ENCODE results near the gene OTOL1. TPM values are rescaled to one million over a fixed set of nuclear protein-coding genes. Genes with fewer than 3 reads are reported as not detected.
A peak's percentile ranks its signal among the peaks of the same experiment; 100 is the strongest.
"Not testable (repeated sequence)": the region's sequence is repeated elsewhere in the genome, so short reads cannot be mapped to it uniquely, and the experiment has no call there.

The OTOL1 gene
- total RNA-seq, 2 experiments from 2014 or later = not detected

DNA sequence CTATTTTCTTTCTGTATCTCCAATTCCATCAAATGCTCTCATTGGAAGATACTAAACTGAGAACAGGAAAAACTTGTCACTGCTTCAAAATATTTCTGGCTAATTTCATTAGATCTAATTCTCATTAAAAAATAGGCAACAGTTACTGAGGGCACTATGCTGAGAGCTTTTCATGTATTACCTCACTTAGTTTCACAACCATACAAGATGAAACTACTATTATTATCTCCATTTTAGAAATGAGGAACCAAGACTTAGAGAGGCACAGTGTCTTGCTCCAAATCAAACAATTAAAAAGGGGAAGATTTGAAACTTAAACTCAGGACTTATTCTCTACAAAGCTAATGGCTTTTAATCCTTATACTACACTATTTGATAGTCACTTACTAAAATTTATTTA lies 7.2 kb upstream of the OTOL1 start:
- POLR2A ChIA-PET = interaction anchor here (0.9 to 1.8 kb wide), 8 partner anchors 8 to 20 kb away, joined by 3 to 9 read pairs (median 4); no protein-coding TSS in a partner anchor
- no peak overlapping the region for H3K27ac ChIP-seq (ENCODE audit: low read depth, low read length, poor library complexity, severe bottlenecking)
- H2AFZ ChIP-seq (ENCODE audit: low read length) = no peak overlapping the region
- peaks cover 5% of the 10 kb centered on the region for H3K4me1 ChIP-seq (ENCODE audit: insufficient read depth, low read length, poor library complexity, severe bottlenecking)
- no peak overlapping the region for H3K4me3 ChIP-seq (ENCODE audit: low read depth, low read length, poor library complexity, severe bottlenecking)
- peak; percentile 31 for DNase-seq (ENCODE audit: low spot score)
- no peaks in the 10 kb centered on the region for H3K9me3 ChIP-seq (ENCODE audit: low read length)
- TF ChIP-seq, protein P1, sequence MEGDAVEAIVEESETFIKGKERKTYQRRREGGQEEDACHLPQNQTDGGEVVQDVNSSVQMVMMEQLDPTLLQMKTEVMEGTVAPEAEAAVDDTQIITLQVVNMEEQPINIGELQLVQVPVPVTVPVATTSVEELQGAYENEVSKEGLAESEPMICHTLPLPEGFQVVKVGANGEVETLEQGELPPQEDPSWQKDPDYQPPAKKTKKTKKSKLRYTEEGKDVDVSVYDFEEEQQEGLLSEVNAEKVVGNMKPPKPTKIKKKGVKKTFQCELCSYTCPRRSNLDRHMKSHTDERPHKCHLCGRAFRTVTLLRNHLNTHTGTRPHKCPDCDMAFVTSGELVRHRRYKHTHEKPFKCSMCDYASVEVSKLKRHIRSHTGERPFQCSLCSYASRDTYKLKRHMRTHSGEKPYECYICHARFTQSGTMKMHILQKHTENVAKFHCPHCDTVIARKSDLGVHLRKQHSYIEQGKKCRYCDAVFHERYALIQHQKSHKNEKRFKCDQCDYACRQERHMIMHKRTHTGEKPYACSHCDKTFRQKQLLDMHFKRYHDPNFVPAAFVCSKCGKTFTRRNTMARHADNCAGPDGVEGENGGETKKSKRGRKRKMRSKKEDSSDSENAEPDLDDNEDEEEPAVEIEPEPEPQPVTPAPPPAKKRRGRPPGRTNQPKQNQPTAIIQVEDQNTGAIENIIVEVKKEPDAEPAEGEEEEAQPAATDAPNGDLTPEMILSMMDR (conservative IDR thresholded peaks at IDR 0.05; ENCODE audit: low read length) = no peak
- TF ChIP-seq EZH2phosphoT487 (IDR thresholded peaks at IDR 0.05; ENCODE audit: borderline replicate concordance, low read depth, low read length) = no peak
- H4K20me1 ChIP-seq (ENCODE audit: insufficient read depth, low read length) = no peaks in the 10 kb centered on the region
- intact Hi-C loops (cut with micrococcal nuclease; ENCODE audit: unreplicated experiment) = loop anchor here (2.0 kb wide), 1 partner anchor 21 kb away; no protein-coding TSS in a partner anchor
- no peaks in the 10 kb centered on the region for H3K79me2 ChIP-seq (ENCODE audit: insufficient read depth, low read depth, low read length)
- H3K4me2 ChIP-seq (ENCODE audit: low read length) = peak overlapping the region; percentile 20; the same call in 1 of the 2 replicates
- no peaks in the 10 kb centered on the region for H3K36me3 ChIP-seq (ENCODE audit: insufficient read depth, low read length)
- CTCF ChIA-PET (ENCODE audit: unreplicated experiment) = interaction anchor here (1.0 to 1.7 kb wide), 2 partner anchors 9 to 20 kb away, joined by 3 to 6 read pairs; no protein-coding TSS in a partner anchor
- no TSS peak for BruUV-seq (replicated peaks)
- H3K9me2 ChIP-seq (ENCODE audit: insufficient read depth, low read length) = no peaks in the 10 kb centered on the region

DNA sequence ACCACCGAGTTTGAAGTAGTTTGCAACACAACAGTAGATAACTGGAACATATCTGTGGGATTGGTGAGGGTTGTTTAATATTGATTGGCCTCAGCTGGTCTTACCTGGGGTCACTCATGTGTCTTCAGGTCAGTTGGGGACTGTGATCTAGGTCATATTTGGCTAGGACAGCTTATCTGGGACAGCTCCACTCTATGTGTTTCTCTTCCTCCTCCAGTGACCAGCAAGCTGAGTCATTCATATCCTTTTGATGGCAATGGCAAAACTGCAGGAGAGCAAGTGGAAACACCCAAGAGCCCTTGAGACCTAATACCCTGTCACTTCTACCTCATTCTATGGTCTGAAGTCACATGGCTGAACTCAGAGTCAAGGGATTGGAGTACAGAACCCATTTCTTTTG lies 5.8 kb upstream of the OTOL1 start:
- H2AFZ ChIP-seq (ENCODE audit: low read length); H3K4me3 ChIP-seq (ENCODE audit: low read depth, low read length, poor library complexity, severe bottlenecking); H4K20me1 ChIP-seq (ENCODE audit: insufficient read depth, low read length); H3K27ac ChIP-seq (ENCODE audit: low read depth, low read length, poor library complexity, severe bottlenecking); BruUV-seq (replicated peaks); CTCF ChIA-PET (ENCODE audit: unreplicated experiment); H3K79me2 ChIP-seq (ENCODE audit: insufficient read depth, low read depth, low read length); H3K9me3 ChIP-seq (ENCODE audit: low read length); H3K9me2 ChIP-seq (ENCODE audit: insufficient read depth, low read length); DNase-seq (ENCODE audit: low spot score); H3K4me1 ChIP-seq (ENCODE audit: insufficient read depth, low read length, poor library complexity, severe bottlenecking); intact Hi-C loops (cut with micrococcal nuclease; ENCODE audit: unreplicated experiment); H3K4me2 ChIP-seq (ENCODE audit: low read length); H3K36me3 ChIP-seq (ENCODE audit: insufficient read depth, low read length): not testable (repeated sequence)
- POLR2A ChIA-PET = interaction anchor here (0.6 to 1.6 kb wide), 3 partner anchors 9 to 1425 kb away, joined by 4 to 9 read pairs (median 4); no protein-coding TSS in a partner anchor

DNA sequence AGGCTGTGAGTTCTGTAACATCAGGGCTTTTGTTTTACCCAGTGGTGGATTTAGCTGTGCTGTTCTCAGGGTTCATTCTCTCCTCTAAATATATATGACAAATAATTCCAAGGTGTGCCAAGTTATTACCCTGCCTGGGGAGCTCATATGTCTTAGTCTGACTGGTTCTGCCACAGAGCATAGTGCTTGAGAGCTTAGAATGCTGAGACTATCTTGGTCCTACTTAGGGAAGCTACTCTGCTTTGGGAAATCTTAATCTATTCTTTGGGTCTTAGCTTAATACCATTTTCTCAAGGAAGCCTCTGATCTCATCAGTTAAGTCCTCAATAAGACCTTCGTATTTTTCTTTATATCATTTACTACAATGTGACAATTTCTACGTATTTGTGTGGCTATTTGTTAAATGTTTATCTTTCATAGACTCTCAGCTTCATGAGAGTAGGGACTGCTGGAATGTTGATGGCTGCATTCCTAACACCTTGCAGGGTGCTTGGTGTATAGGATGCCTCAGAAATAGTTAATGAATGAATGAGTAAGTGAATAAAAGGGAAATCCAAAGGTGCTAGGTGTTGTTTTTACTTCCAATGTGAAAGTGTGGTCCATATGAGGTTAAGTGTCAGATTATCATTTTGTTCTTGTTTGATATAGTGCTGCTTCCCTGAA lies 1.8 kb downstream of the OTOL1 start:
- ChIA-PET CTCF (ENCODE audit: unreplicated experiment) (interaction anchor here (0.8 kb wide), 1 partner anchor 9 kb away, joined by 3 read pairs; no protein-coding TSS in a partner anchor), POLR2A (interaction anchor here (0.9 to 1.3 kb wide), 3 partner anchors 8 to 11 kb away, joined by 3 to 5 read pairs (median 4); no protein-coding TSS in a partner anchor)
- intact Hi-C loops (cut with micrococcal nuclease; ENCODE audit: unreplicated experiment) = no loop called here
- Histone ChIP-seq H3K4me1 (ENCODE audit: insufficient read depth, low read length, poor library complexity, severe bottlenecking) (no peaks in the 10 kb centered on the region), H3K9me3 (ENCODE audit: low read length) (no peaks in the 10 kb centered on the region), H3K4me2 (ENCODE audit: low read length) (no peak overlapping the region), H3K27ac (ENCODE audit: low read depth, low read length, poor library complexity, severe bottlenecking) (no peak overlapping the region), H3K36me3 (ENCODE audit: insufficient read depth, low read length) (no peaks in the 10 kb centered on the region), H4K20me1 (ENCODE audit: insufficient read depth, low read length) (no peaks in the 10 kb centered on the region), H3K79me2 (ENCODE audit: insufficient read depth, low read depth, low read length) (no peaks in the 10 kb centered on the region), H3K4me3 (ENCODE audit: low read depth, low read length, poor library complexity, severe bottlenecking) (no peak overlapping the region), H2AFZ (ENCODE audit: low read length) (no peak overlapping the region), H3K9me2 (ENCODE audit: insufficient read depth, low read length) (no peaks in the 10 kb centered on the region)
- TF ChIP-seq EZH2phosphoT487 (IDR thresholded peaks at IDR 0.05; ENCODE audit: borderline replicate concordance, low read depth, low read length) = no peak
- no peak for DNase-seq (ENCODE audit: low spot score)
- BruUV-seq (replicated peaks) = no TSS peak

All from OCI-LY7 (cell line).